PC-3 (cell line): Measurements from ENCODE around the gene NACC2. TPM values are rescaled to one million over a fixed set of nuclear protein-coding genes. Genes with fewer than 3 reads are reported as not detected.
"Not testable (repeated sequence)": the region's sequence is repeated elsewhere in the genome, so short reads cannot be mapped to it uniquely, and the experiment has no call there.

Experiments used
- ATAC-seq: fragments of 200-7000 bp; cut with Tn5 transposase; 2 replicates; pipeline ENCODE4 v1.9.1; 2020; ENCODE audit warnings: mild to moderate bottlenecking, moderate library complexity
- BruUV-seq: library from RNA; stranded (reverse); fragments of 400-500 nt; replicated peaks from 2 replicates; lab custom pipeline; 2021; lab: Mats Ljungman, UMichigan
- CTCF ChIA-PET: fragments of 300-600 bp; sonication (Branson Sonifier 250); formaldehyde crosslinking; loops from one replicate; lab custom pipeline; 2022; ENCODE audit warnings: antibody characterized with exemption; lab: Charles Lee
- POLR2A ChIA-PET: fragments of 300-600 bp; sonication (Branson Sonifier 250); formaldehyde crosslinking; loops from one replicate; lab custom pipeline; 2022; ENCODE audit warnings: antibody characterized with exemption; ENCODE audit not compliant: unreplicated experiment; lab: Charles Lee
- DNase-seq: peaks from one replicate; pipeline ENCODE4 v3.0.0-alpha.2; 2015
- H2AFZ ChIP-seq: fragments of 300-600 bp; sonication (generic); 2 replicates; pipeline ENCODE4 v1.6.0; 2016; ENCODE audit warnings: antibody characterized with exemption, low read length
- H3F3A ChIP-seq: fragments of 300-600 bp; sonication (generic); one replicate; pipeline ENCODE4 v1.6.0; 2017; ENCODE audit warnings: antibody characterized with exemption, low read length, control low read depth, mild to moderate bottlenecking; ENCODE audit not compliant: unreplicated experiment
- H3K27ac ChIP-seq: fragments of 300-600 bp; sonication (generic); 2 replicates; pipeline ENCODE4 v1.5.1; 2016; ENCODE audit warnings: mild to moderate bottlenecking, low read length
- H3K27me3 ChIP-seq: fragments of 300-600 bp; sonication (generic); 2 replicates; pipeline ENCODE4 v1.6.1; 2016; ENCODE audit warnings: low read length, mixed read lengths
- H3K36me3 ChIP-seq: fragments of 300-600 bp; sonication (generic); 2 replicates; pipeline ENCODE4 v1.6.1; 2016; ENCODE audit warnings: low read depth, mixed run types, low read length, mixed read lengths
- H3K4me1 ChIP-seq: fragments of 300-600 bp; sonication (generic); 2 replicates; pipeline ENCODE4 v1.5.1; 2016; ENCODE audit warnings: low read length; ENCODE audit not compliant: insufficient read depth
- H3K4me2 ChIP-seq: fragments of 300-600 bp; sonication (generic); 2 replicates; pipeline ENCODE4 v1.6.0; 2016; ENCODE audit warnings: low read length
- H3K4me3 ChIP-seq: fragments of 300-600 bp; sonication (generic); 2 replicates; pipeline ENCODE4 v1.5.1; 2016; ENCODE audit warnings: mild to moderate bottlenecking, low read length, mixed read lengths
- H3K79me2 ChIP-seq: fragments of 300-600 bp; sonication (generic); 2 replicates; pipeline ENCODE4 v1.6.1; 2017; ENCODE audit warnings: low read length, mixed read lengths
- H3K9ac ChIP-seq: fragments of 300-600 bp; sonication (generic); 2 replicates; pipeline ENCODE4 v1.6.0; 2016; ENCODE audit warnings: mild to moderate bottlenecking, low read length
- H3K9me2 ChIP-seq: fragments of 300-600 bp; sonication (generic); replicated peaks from 2 replicates; pipeline ENCODE4 v1.6.1; 2016; ENCODE audit warnings: mixed run types, low read length, mixed read lengths
- H3K9me3 ChIP-seq: fragments of 300-600 bp; sonication (generic); 2 replicates; pipeline ENCODE4 v1.6.1; 2016; ENCODE audit warnings: low read length, mixed read lengths
- H4K20me1 ChIP-seq: fragments of 300-600 bp; sonication (generic); 2 replicates; pipeline ENCODE4 v1.6.1; 2016; ENCODE audit warnings: low read length, mixed read lengths
- CTCF ChIP-seq: fragments of 300-600 bp; sonication (generic); conservative IDR thresholded peaks from 2 replicates; pipeline ENCODE4 v1.5.1; 2017; ENCODE audit warnings: antibody characterized with exemption, low read depth, mild to moderate bottlenecking, low read length
- EZH2 ChIP-seq: fragments of 300-600 bp; sonication (generic); IDR thresholded peaks from one replicate; pipeline ENCODE4 v1.6.1; 2017; ENCODE audit warnings: antibody characterized with exemption, mild to moderate bottlenecking, low read length; ENCODE audit not compliant: unreplicated experiment
- EZH2phosphoT487 ChIP-seq: fragments of 300-600 bp; sonication (generic); IDR thresholded peaks from 2 replicates; pipeline ENCODE4 v1.6.1; 2018; ENCODE audit warnings: mild to moderate bottlenecking, antibody characterized with exemption, low read length, borderline replicate concordance
- intact Hi-C: fragments of 100-400 bp; cut with micrococcal nuclease; formaldehyde crosslinking; loops from 2 replicates; pipeline ENCODE4 v1.9.0; 2023
- total RNA-seq: library from RNA; depleted of rRNA; stranded (reverse); fragments of >200 nt; gene quantifications from 2 replicates; pipeline ENCODE4 v1.2.3, GENCODE V29; 2014

NACC2 gene
- total RNA-seq, 1 experiment from 2014 or later: 12.3 TPM

GRCh38 chr9:136028760-136029470, 66.2 kb downstream of the NACC2 start:
- H3K36me3 ChIP-seq: peaks cover 4% of the 10 kb centered on the region; the same call in 1 of the 2 replicates
- H3K4me2 ChIP-seq: no peak overlapping the region
- no TSS peak for BruUV-seq
- H3K9me3 ChIP-seq: no peaks in the 10 kb centered on the region
- ATAC-seq (no peak), DNase-seq (no peak)
- no peak overlapping the region for H3K4me3 ChIP-seq
- TF ChIP-seq EZH2 (no peak), EZH2phosphoT487 (no peak), CTCF (no peak)
- H3K4me1 ChIP-seq: no peaks in the 10 kb centered on the region
- H3K9ac ChIP-seq: no peak overlapping the region
- no peaks in the 10 kb centered on the region for H4K20me1 ChIP-seq
- CTCF ChIA-PET: no interaction called here
- H3K9me2 ChIP-seq: no peaks in the 10 kb centered on the region
- H3K79me2 ChIP-seq: no peaks in the 10 kb centered on the region
- H3F3A ChIP-seq: no peaks in the 10 kb centered on the region
- no peak overlapping the region for H3K27ac ChIP-seq
- H2AFZ ChIP-seq: no peak overlapping the region
- POLR2A ChIA-PET: no interaction called here
- H3K27me3 ChIP-seq: no peaks in the 10 kb centered on the region
- intact Hi-C loops: no loop called here

- H3K79me2 ChIP-seq, H4K20me1 ChIP-seq, H3K27me3 ChIP-seq: not testable (repeated sequence)
Observed at GRCh38 chr9:136026943-136027289, 68.2 kb downstream of the NACC2 start.

GRCh38 chr9:136026266-136026942, 68.7 kb downstream of the NACC2 start:
- no peaks in the 10 kb centered on the region for H3K9me3 ChIP-seq
- no peaks in the 10 kb centered on the region for H4K20me1 ChIP-seq

More at GRCh38 chr9:136026943-136027289, 68.2 kb downstream of the NACC2 start:
- H3K4me2 ChIP-seq, DNase-seq, H2AFZ ChIP-seq, H3K4me3 ChIP-seq, CTCF ChIA-PET, BruUV-seq, H3K36me3 ChIP-seq, H3K27ac ChIP-seq, H3K9me2 ChIP-seq, H3K4me1 ChIP-seq, H3K9me3 ChIP-seq, intact Hi-C loops, ATAC-seq, POLR2A ChIA-PET, H3F3A ChIP-seq, H3K9ac ChIP-seq: not testable (repeated sequence)

More at GRCh38 chr9:136026266-136026942, 68.7 kb downstream of the NACC2 start:
- no TSS peak for BruUV-seq
- DNase-seq (no peak), ATAC-seq (no peak)
- TF ChIP-seq CTCF (no peak), EZH2phosphoT487 (no peak), EZH2 (no peak)
- H3K79me2 ChIP-seq: no peaks in the 10 kb centered on the region
- H3K4me3 ChIP-seq: no peak overlapping the region
- H3K9ac ChIP-seq: no peak overlapping the region
- no peak overlapping the region for H3K4me2 ChIP-seq
- H2AFZ ChIP-seq: no peak overlapping the region
- no peaks in the 10 kb centered on the region for H3F3A ChIP-seq
- H3K4me1 ChIP-seq: no peaks in the 10 kb centered on the region
- intact Hi-C loops: no loop called here
- POLR2A ChIA-PET: no interaction called here
- CTCF ChIA-PET: no interaction called here
- H3K36me3 ChIP-seq: peaks cover 4% of the 10 kb centered on the region; the same call in 1 of the 2 replicates
- no peaks in the 10 kb centered on the region for H3K9me2 ChIP-seq
- H3K27me3 ChIP-seq: no peaks in the 10 kb centered on the region
- no peak overlapping the region for H3K27ac ChIP-seq
